IPS-NIHi7 (cell line): ENCODE results near the gene ZNF578.
"Not testable (repeated sequence)": the region's sequence is repeated elsewhere in the genome, so short reads cannot be mapped to it uniquely, and the experiment has no call there.

Experiments
- DNase-seq: peaks from one replicate; pipeline ENCODE4 v3.0.0; 2012; ENCODE audit warnings: mixed read lengths; ENCODE audit errors: extremely low spot score

Gene ZNF578

DNA sequence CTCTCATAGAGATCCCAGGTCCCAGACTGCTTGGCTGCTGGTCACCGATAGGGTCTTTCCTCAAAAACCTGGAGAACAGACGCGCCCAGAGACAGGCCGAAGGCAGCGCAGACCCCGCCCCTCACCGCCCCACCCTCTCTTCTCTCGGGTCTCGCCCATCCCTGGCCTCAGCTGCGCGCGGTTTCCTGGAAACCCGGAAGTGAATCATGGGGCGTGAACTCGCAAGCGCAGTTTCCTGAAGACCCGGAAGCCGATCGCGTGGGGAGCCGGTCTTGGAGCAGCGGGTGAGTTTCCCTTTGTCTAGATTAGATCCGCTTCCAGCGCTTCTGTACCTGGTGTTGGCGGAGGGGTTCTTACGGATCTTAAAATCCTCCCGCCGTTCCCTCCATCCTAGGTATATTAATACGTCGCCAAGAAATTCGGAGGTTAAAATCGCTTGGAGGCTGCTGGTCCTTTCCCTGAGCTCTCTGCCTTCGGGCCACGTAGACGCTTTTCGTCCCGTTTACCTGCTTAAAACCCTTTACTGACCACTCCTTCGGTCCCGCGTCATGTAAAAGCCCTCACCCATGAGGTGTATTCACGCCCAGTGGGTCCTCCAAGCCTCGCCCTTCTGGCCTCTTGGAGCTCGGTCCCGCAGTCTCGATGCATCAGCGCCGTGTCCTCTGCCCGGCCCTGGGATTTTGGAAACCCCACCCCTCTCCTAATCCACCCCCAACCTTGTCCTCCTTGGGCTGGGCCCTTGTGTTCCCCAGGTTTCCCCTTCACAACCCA, at the start of gene ZNF578:
Gene ZNF578 (plus strand): TSS at position 230 of the 771 bp plus-strand sequence. CDS start 48,293 bp downstream, outside the sequence.
- DNase-seq, result peak; percentile 98

DNA sequence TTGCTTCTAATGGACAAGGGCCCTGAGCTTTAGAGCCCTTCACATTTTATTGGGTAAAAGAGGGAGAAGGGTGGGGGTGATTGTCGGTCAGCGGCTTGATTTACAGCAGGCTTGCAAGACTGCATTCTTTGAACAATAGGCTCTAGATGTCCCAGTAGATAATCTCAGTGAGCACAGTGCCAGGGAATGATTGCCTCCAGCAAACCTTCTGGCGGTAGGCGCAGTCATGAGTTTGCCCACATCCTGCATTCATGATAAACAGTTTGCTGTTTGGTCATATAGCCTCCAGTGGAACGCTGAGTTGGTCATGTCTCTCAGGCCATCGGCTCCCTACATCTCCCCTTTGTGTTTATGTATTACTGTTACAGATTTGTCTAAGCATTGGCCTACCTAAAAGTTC, 43.1 kb upstream of the ZNF578 start:
- no peak for DNase-seq

DNA sequence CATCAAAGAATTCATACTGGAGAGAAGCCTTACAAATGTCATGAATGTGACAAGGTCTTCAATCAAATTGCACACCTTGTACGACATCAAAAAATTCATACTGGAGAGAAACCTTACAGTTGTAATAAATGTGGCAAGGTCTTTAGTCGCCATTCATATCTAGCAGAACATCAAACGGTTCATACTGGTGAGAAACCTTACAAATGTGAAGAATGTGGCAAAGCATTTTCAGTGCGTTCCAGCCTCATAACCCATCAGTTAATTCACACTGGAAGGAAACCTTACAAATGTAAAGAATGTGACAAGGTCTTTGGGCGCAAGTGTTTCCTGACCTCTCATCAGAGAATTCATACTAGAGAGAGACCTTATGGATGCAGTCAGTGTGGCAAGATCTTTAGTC, 37.6 kb upstream of the ZNF578 start:
- no peak for DNase-seq

DNA sequence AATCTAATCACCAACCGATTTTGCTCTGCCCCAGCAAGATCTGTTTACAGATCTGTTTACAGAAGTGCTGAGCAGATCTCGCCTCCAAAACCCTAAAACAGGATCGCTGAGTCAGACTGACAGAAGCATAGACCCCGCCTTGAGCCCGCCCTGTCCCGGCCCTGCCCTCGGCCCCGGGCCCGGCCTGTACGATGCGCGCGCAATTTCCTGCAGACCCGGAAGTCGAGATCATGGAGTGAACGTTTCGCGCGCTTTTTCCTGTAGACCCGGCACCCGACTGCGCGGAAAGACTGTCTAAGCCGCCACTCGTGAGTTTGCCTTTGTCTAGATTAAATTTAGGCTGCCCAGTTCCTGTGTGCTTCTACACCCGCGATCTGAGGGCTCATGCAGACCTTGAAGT, 24.4 kb upstream of the ZNF578 start, which contains the start of gene ZNF534:
Gene ZNF534 (plus strand): TSS at position 212 of the 400 bp plus-strand sequence. CDS start 2,327 bp downstream, outside the sequence.
- no peak for DNase-seq

DNA sequence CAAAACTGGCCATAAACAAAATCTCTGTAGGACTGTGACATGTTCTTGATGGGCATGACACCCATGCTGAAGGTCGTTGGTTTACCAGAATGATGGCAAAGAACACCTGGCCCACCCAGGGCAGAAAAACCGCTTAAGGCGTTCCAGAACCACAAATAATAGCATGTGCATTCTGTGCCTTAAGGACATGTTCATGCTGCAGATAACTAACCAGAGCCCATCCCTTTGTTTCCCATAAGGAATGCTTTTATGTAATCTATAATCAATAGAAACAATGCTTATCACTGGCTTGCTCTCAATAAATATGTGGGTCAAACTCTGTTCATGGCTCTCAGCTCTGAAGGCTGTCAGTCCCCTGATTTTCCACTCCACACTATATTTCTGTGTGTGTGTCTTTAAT, 11.2 kb upstream of the ZNF578 start:
- DNase-seq, result no peak

DNA sequence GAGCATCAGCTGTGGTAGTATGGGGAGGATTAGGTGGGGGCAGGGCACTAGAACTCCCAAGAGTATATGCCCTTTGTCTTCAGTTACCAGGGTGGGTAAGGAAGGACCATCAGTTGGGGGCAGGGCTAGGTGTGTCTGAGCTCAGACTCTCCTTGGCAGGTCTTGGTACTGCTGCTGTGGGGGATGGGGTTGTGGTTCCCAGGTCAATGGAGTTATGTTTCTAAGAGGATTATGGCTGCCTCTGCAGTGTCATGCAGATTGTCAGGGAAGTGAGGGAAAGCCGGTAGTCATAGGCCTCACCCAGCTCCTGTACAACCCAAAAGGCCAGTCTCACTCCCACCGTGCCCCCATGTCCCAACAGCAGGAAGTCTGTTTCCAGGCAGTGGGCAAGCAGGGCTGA, 8.8 kb upstream of the ZNF578 start:
- DNase-seq, result no peak

DNA sequence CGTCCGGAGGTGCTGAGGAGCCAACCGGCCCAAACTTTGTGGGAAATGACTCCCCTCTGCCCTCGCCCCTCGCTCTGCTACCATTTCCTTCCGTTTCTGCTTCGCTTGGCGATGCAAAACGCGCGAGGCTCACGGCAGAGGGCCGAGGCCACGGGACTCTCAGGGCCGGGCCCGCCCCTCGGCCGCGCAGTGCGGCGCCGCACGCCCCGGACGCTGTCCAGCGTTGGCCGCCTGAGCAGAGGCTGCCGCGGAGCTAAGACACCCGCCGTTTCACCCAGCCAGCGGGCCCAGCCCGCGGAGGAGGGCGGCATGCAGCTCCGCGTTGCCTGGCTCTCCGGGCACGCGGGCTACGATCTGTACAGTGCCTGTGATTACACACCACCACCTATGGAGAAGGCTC, 2.1 kb upstream of the ZNF578 start:
- no peak for DNase-seq

DNA sequence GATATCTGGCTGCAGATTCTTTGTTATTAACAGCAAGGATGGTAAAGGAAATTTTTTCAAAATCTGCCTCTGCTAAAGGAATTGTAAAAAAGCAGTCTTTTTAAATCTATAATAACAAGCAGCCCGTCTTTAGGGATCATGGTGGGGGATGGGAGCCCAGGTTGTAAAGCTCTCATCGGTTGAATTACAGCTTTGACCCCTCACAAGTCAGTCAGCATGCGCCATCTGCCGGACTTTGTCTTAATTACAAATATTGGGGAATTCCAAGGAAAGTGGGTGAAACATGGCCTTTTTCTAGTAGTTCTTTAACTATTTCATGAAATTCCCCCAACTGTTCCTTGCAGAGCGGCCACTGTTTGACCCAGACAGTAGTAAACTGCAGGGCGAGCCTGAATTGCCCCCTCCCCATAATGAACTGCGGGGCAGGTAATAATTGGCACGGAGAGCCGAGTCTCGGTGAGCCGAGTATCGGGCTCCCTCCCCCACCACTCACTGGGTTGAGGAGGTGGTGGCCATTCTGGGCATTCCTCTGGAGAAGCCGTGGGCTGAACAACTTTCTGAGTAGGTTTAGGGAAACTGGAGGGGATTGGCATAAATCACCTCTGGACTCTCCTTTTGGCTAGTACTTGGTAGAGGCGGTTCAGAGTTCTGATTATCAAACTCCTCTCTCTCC, 11.6 kb downstream of the ZNF578 start:
- peak; percentile 71 for DNase-seq

DNA sequence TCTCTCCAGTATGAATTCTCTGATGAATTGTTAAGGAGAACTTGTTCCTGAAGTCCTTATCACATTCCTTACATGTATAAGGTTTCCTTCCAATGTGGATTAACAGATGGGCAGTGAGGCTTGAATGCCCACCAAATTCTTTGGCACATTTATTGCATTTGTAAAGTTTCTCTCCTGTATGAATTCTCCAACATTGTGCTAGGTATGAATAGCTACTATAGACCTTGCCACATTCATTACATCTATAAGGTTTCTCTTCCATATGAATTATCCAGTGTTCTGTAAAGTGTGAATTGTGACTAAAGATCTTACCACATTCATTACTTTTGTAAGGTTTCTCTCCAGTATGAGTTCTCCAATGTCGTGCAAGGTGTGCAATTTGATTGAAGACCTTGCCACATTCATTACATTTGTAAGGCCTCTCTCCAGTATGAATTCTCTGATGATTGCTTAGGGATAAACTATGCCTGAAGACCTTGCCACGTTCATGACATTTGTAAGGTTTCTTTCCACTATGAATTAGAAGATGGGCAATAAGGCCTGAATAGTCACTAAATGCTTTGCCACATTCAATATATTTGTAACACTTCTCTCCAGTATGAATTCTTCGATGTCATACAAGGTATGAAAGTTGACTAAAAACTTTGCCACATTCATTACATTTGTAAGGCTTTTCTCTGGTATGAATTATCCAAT, 20.4 kb downstream of the ZNF578 start:
- no peak for DNase-seq

DNA sequence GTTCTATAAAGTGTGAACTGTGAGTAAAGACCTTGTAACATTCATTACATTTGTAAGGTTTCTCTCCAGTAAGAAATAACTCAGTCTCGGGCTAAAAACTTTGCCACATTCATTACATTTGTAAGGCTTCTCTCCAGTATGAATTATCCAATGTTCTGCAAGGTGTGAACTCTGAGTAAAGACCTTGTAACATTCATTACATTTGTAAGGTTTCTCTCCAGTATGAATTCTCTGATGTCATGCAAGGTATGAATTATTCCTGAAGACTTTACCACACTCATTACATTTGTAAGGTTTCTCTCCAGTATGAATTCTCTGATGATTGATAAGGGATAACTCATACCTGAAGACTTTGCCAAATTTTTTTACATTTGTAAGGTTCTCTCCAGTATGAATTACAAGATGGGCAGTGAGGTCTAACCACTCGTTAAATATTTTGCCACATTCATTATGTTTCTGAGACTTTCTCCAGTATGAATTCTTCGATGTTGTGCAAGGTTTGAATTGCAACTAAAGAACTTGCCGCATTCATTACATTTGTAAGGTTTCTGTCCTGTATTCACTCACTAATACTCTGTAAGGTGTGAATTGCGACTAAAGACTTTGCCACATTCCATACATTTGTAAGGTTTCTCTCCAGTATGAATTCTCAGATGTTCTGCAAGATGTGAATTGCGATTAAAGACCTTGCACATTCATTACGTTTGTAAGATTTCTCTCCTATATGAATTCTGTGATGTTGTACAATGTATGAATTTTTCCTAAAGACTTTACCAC, 21.2 kb downstream of the ZNF578 start:
- DNase-seq, result no peak

DNA sequence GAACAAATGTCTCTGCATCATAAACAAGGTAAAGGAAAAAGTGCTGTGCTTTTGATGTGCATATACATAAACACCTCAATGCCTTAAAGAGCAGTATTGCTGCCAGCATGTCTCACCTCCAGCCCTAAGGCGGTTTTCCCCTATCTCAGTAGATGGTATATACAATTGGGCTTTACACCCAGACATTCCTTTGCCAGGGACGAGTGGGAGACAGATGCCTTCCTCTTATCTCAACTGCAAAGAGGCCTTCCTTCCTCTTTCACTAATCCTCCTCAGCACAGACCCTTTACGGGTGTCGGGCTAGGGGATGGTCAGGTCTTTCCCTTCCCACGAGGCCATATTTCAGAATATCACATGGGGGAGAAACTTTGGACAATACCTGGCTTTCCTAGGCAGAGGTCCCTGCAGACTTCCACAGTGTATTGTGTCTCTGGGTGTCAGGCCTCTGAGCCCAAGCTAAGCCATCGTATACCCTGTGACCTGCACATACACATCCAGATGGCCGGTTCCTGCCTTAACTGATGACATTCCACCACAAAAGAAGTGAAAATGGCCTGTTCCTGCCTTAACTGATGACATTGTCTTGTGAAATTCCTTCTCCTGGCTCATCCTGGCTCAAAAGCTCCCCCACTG, 30.9 kb downstream of the ZNF578 start:
- DNase-seq, result not testable (repeated sequence)

DNA sequence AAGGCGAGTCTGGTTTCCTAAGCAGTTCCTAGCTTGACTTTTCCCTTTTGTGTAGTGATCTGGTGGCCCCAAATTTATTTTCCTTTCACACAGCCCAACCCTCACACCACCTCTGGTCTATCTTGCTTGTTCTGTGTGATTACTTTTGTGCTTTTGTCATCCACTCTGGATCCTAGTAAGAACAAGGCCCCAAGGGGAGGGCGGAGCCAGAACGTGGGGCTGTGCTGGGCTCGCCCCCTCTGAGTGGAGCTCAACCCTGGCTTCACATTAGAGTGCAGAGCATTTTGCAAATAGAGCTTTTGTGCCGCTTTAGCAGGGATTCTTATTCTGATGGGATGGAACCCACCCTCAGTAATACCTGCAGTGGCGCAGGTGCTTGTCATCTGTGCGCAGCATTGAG, 31.7 kb downstream of the ZNF578 start:
- peak; percentile 11 for DNase-seq

DNA sequence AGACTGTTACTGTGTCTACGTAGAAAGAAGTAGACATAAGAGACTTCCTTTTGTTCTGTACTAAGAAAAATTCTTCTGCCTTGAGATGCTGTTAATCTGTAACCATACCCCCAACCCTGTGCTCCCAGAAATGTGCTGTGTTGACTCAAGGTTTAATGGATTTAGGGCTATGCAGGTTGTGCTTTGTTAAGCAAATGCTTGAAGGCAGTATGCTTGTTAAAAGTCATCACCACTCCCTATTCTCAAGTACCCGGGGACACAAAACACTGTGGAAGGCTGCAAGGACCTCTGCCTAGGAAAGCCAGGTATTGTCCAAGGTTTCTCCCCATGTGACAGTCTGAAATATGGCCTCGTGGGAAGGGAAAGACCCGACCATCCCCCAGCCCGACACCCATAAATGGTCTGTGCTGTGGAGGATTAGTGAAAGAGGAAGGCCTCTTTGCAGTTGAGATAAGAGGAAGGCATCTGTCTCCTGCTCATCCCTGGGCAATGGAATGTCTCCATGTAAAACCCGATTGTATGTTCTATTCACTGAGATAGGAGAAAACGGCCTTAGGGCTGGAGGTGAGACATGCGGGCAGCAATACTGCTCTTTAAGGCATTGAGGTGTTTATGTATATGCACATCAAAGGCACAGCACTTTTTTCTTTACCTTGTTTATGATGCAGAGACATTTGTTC, 32.3 kb downstream of the ZNF578 start:
- not testable (repeated sequence) for DNase-seq

DNA sequence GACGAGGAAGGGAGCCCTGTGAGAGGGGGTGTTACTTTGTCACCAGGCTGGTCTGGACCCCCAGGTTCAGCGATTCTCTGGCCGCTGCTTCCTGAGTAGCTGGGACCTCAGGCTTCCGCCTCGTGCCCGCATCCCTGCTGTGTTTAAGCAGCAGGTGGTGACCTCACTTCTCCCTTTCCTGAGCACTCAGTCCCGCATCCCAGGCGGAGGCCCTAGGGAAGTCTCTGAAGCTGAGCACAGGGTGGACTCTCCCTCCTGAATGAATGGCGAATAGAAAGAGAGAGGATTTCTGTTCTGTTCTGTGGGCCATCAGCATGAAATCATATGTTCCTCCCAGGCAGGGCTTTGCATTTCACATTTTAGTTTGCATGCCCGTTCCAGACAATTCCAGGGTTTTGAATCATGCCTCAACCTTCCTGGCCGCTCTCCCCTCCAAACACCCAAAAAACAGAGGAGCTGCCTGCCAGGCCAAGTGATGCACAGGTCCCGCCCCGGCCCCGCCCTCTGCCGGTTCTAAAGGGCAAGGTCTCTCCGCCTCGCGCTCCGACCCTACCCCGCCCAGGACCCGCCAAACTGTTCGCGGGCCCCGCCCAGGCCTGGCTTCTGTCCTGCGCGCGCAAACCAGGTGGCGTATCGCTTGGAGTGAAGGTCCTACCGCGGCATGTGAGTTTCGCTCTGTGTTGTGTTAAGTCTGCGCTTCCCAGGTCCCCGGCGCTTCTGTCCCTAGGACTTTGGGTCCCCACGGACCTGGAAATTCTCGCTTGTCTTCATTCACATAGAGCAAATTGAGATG, 39.0 kb downstream of the ZNF578 start:
- DNase-seq, result peak; percentile 83

DNA sequence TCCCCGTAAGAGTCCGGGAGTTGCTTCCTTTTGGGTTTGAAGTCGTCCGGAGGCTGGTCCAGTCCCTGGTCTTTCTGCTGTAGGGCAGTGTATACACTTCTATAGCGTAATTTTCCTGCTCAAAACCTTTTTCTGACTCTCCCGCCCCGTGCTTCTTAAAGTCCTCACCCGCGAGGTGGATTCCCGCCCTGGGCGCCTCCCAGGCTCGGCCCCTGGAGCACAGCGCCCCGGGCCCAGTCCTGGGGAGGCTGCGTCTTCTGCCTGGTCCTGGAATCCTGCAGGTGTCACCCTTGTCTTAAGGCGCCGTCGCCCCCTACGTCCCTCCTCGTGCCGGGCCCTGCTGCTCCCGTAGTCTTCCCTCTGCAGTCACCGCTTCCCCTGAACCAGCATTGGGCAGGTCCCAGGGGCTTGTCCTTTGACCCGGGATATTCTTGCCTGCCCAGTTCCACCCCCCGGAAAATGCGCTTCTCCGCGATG, 39.7 kb downstream of the ZNF578 start:
- peak; percentile 72 for DNase-seq

DNA sequence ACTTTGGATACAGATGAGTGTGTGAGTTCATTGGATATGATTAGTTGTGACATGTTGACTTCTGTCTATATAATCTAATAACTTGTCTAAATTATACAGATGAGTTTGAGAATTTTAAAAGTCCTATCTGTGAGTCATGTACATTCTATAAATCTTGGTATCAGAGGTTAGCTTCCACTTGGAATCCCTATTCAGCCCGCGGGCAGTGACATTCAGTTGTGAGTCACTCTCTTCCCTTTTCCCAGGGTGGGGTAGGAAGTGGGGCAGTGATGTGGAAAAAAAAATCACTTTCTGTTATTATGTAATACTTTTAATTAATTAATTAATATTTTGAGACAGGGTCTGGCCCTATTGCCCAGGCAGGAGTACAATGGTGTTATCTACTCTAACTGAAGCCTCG, 41.2 kb downstream of the ZNF578 start:
- no peak for DNase-seq

DNA sequence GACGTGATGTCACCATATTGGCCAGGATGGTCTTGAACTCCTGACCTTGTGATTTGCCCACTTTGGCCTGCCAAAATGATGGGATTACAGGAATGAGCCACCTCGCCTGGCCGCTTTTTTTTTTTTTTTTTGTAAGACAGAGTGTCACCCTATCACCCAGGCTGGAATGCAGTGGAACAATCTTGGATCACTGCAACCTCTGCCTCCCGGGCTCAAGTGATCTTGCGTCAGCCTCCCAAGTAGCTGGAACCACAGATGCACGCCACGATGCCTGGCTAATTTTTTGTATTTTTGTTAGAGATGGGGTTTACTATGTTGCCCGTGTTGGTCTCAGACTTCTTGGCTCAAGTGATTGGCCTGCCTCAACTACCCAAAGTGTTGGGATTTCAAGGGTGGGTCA, 45.2 kb downstream of the ZNF578 start:
- no peak for DNase-seq

DNA sequence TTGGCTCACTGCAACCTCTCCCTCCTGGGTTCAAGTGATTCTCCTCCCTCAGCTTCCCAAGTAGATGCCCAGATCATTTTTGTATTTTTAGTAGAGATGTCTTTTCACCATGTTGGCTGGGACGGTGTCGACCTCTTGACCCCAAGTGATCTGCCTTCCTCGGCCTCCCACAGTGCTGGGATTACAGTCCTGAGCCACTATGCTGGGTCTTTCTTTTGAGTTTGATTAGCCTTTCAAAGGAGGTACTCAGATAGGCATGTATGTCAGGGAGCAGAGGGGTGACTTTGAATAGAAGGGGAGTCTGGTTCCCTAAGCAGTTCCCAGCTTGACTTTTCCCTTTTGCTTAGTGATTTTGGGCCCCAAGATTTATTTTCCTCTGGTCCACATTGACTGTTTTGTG, 47.1 kb downstream of the ZNF578 start:
- DNase-seq, result peak; percentile 11

DNA sequence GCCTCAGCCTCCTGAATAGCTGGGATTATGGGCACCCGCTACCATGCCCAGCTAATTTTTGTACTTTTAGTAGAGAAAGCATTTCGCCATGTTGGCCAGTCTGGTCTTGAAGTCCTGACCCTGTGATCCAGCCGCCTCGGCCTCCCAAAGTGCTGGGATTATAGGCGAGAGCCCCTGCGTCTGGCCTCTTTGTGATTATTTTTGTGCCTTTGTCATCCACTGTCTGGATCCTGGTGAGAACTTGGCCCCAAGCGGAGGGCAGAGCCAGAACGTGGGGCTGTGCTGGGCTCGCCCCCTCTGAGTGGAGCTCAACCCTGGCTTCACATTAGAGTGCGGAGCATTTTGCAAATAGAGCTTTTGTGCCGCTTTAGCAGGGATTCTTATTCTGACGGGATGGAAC, 47.6 kb downstream of the ZNF578 start:
- DNase-seq, result not testable (repeated sequence)

DNA sequence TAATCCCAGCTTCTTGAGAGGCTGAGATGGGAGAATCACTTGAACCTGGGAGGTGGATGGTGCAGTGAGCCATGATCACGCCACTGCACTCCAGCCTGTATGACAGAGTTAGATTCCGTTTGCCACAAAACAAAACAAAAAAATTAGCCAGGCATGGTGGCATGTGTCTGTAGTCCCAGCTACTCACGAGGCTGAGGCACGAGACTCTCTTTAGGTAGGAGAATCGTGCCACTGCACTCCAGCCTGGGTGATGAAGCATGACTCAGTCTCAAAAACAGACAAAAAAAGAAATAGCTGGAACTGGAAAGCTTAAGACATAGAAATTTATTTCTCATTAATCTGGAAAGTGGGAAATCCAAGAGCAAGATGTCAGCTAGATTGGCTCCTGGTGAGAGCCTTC, 53.9 kb downstream of the ZNF578 start:
- no peak for DNase-seq
